Measurements from ENCODE around the gene ASPG.
A peak's percentile ranks its signal among the peaks of the same experiment; 100 is the strongest.

ASPG gene

GRCh38 chr14:104075530-104076151 is 9.9 kb upstream of the ASPG start:
- no peak for DNase-seq (ENCODE audit: low read depth in 2 of 3, low spot score in 2 of 3)

GRCh38 chr14:104076743-104077142 is 8.8 kb upstream of the ASPG start:
- no peak for DNase-seq (ENCODE audit: low read depth in 2 of 3, low spot score in 2 of 3)

GRCh38 chr14:104078031-104078455 is 7.5 kb upstream of the ASPG start:
- DNase-seq (ENCODE audit: low read depth in 2 of 3, low spot score in 2 of 3) = peak; percentile 58 to 75 (median 65)

GRCh38 chr14:104080376-104081260 is 4.9 kb upstream of the ASPG start:
- no peak for DNase-seq (ENCODE audit: low read depth in 2 of 3, low spot score in 2 of 3)

- no peak for DNase-seq (ENCODE audit: low read depth in 2 of 3, low spot score in 2 of 3)
Observed at GRCh38 chr14:104081261-104081835, 4.2 kb upstream of the ASPG start.

- DNase-seq (ENCODE audit: low read depth in 2 of 3, low spot score in 2 of 3) = no peak
Observed at GRCh38 chr14:104081951-104082464, 3.5 kb upstream of the ASPG start.

- DNase-seq (ENCODE audit: low read depth in 2 of 3, low spot score in 2 of 3) = no peak
Observed at GRCh38 chr14:104082807-104083206, 2.7 kb upstream of the ASPG start.

- no peak for DNase-seq (ENCODE audit: low read depth in 2 of 3, low spot score in 2 of 3)
Observed at GRCh38 chr14:104084251-104085002, 1.1 kb upstream of the ASPG start.

- DNase-seq (ENCODE audit: low read depth in 2 of 3, low spot score in 2 of 3) = no peak
Observed at GRCh38 chr14:104085889-104086201, 345 bp downstream of the ASPG start.

- DNase-seq (ENCODE audit: low read depth in 2 of 3, low spot score in 2 of 3) = no peak
Observed at GRCh38 chr14:104086210-104086660, 735 bp downstream of the ASPG start.

- no peak for DNase-seq (ENCODE audit: low read depth in 2 of 3, low spot score in 2 of 3)
Observed at GRCh38 chr14:104086661-104087461, 1.4 kb downstream of the ASPG start.

- DNase-seq (ENCODE audit: low read depth in 2 of 3, low spot score in 2 of 3) = no peak
Observed at GRCh38 chr14:104087505-104087904, 2.0 kb downstream of the ASPG start.

- DNase-seq (ENCODE audit: low read depth in 2 of 3, low spot score in 2 of 3) = no peak
Observed at GRCh38 chr14:104087981-104088850, 2.7 kb downstream of the ASPG start.

GRCh38 chr14:104090071-104090748 is 4.7 kb downstream of the ASPG start:
- no peak for DNase-seq (ENCODE audit: low read depth in 2 of 3, low spot score in 2 of 3)

GRCh38 chr14:104091061-104091926 is 5.8 kb downstream of the ASPG start:
- DNase-seq (ENCODE audit: low read depth in 2 of 3, low spot score in 2 of 3) = no peak

- DNase-seq (ENCODE audit: low read depth in 2 of 3, low spot score in 2 of 3) = no peak
Observed at GRCh38 chr14:104091927-104092771, 6.6 kb downstream of the ASPG start.

- no peak for DNase-seq (ENCODE audit: low read depth in 2 of 3, low spot score in 2 of 3)
Observed at GRCh38 chr14:104092931-104093365, 7.4 kb downstream of the ASPG start.
